Cardiac fibroblast (primary cell): Measurements from ENCODE around the gene HGF.

ENCODE experiments used
- DNase-seq, 2 donors: peaks; one replicate each; pipeline versions ENCODE4 v3.0.0 to v3.0.0-alpha.2; 2010; ENCODE audit warnings: low read depth in 2 of 2
- H3K4me3 ChIP-seq, 2 donors: replicated peaks in 1 of 2; 1 replicate in 1 of 2; 2 replicates in 1 of 2; pipeline ENCODE4 v1.5.1; 2011; ENCODE audit warnings: low read depth in 2 of 2, low read length in 2 of 2, mild to moderate bottlenecking in 2 of 2, moderate library complexity in 1 of 2
- TF ChIP-seq, protein P1 (sequence below): IDR thresholded peaks from one replicate; pipeline ENCODE4 v1.5.1; 2011; ENCODE audit warnings: low read depth, mild to moderate bottlenecking, low read length, inconsistent platforms

The HGF gene

DNA sequence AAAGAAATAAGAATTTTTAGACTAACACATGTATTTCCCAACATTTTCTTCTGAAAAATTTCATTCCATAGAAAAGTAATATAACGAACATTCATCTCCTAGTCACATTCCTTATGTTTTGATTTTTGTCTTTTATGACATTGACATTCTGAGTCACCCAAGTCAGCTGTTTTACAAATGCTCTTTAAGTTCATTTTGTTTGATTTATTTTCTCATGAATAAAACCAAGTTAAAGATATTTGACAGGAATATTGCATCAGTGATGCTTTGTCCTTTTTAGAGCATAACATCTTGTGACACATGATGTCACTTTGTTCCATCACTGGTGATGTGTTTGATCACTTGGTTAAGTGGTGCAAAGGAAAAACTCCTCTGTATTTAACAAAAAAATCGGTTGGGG lies 48.4 kb downstream of the HGF start:
- DNase-seq = peak in 1 of 2 donors; percentile 35
- H3K4me3 ChIP-seq = no peak overlapping the region
- TF ChIP-seq, protein P1, sequence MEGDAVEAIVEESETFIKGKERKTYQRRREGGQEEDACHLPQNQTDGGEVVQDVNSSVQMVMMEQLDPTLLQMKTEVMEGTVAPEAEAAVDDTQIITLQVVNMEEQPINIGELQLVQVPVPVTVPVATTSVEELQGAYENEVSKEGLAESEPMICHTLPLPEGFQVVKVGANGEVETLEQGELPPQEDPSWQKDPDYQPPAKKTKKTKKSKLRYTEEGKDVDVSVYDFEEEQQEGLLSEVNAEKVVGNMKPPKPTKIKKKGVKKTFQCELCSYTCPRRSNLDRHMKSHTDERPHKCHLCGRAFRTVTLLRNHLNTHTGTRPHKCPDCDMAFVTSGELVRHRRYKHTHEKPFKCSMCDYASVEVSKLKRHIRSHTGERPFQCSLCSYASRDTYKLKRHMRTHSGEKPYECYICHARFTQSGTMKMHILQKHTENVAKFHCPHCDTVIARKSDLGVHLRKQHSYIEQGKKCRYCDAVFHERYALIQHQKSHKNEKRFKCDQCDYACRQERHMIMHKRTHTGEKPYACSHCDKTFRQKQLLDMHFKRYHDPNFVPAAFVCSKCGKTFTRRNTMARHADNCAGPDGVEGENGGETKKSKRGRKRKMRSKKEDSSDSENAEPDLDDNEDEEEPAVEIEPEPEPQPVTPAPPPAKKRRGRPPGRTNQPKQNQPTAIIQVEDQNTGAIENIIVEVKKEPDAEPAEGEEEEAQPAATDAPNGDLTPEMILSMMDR = no peak

DNA sequence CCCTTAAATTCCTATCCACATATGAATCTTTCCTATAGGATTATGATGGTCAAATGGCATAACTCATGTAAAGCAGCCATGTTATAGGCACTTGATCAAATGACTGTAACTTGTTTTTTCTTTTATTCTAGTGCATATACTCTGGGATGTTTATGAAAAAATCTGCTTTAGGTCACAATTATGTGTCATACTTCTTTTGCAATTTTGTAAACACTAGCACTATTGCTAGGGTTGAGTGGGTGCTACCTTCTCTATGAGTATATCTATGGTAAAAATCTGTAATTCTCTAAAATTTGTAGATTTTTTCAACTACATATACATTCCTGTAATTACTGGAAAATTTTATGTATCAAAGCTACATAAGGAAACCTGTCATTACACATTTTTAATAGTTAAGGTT lies 50.0 kb downstream of the HGF start:
- peak in 1 of 2 donors; percentile 42 for DNase-seq
- TF ChIP-seq, protein P1 = no peak
- H3K4me3 ChIP-seq = no peak overlapping the region

DNA sequence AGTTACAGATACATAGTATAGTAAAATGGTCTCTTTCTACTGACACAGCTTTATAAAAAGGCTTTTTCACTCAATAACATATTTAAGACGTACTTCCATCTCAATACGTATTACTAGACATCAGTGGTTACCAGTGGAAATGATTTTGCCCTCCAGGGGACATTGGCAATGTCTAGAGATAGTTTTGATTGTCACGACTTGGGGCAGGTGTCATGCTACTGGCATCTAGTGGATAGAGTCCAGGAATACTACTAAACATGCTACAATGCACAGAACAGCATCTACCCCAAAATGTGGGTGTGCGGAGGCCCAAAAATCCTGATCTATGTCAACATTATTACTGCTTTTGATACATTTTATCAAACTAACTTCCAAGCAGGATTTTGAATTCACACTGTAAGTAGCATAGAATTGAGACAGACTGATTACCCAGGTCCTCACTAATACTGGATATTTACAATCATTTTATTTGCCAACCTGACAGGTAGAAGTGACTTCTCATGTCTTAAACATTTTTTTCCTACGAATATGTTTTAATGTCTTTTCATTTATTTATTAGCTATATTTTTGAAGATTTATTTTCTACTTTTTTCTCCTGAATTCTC lies 53.8 kb downstream of the HGF start:
- peak; percentile 58 to 80 for DNase-seq
- no peak overlapping the region for H3K4me3 ChIP-seq
- TF ChIP-seq, protein P1 = peak; percentile 55

DNA sequence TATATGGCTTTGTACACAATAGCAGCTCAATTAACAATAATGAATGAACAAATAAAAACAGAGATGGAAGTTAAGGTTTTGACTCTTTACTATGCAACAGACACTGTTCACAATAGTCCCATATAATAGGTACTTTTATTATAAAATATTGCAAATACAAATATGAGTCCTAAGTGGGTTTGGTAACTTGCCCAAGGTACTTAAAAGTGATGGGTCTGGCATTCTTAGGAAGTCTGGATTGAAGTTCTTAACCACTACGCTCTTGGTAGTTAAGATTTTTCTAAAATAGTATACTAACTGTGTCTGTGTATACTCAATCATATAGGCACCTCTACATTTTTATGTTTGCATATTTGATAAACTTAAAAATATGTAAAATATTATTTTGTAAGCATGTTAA lies 55.5 kb downstream of the HGF start:
- DNase-seq = peak in 1 of 2 donors; percentile 47
- TF ChIP-seq, protein P1 = no peak
- H3K4me3 ChIP-seq = no peak overlapping the region

DNA sequence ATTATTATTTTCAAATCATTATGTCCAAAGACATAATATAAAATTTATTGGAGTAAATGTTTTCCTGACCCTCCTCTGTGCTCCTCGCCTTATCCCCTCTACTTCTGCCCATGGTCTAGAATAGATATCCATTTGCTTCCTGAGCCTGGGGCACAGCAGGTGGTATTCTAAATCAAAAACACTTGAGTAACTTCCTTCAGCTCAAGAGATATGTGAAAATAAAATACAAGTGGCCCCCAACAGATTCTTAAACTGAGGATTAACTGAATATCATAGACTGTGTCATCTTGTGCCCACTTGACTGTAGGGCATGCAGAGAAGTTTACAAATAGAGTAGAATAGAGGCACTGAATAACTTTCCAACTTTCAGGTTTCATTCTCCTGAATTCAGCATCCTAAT lies 59.1 kb downstream of the HGF start:
- TF ChIP-seq, protein P1 = no peak
- H3K4me3 ChIP-seq = no peak overlapping the region
- no peak for DNase-seq

DNA sequence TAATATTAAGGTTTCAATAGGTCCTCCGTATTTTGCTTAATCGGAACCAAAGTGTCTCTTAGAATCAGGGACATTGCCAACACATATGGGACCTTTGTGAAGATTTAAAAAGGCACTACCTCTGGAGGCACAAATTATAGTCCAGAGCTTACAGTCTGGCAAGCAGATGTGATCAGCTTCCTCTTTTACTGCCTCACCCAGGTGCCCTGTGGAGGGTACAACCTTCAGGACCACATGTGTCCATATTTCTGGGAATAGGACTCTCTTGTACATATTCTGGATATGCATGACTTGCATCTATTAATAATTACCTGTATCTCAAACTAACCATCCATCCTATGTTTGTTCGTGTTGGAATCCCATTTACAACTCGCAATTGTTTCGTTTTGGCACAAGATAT lies 60.0 kb downstream of the HGF start:
- H3K4me3 ChIP-seq = no peak overlapping the region
- TF ChIP-seq, protein P1 = no peak
- DNase-seq = no peak

DNA sequence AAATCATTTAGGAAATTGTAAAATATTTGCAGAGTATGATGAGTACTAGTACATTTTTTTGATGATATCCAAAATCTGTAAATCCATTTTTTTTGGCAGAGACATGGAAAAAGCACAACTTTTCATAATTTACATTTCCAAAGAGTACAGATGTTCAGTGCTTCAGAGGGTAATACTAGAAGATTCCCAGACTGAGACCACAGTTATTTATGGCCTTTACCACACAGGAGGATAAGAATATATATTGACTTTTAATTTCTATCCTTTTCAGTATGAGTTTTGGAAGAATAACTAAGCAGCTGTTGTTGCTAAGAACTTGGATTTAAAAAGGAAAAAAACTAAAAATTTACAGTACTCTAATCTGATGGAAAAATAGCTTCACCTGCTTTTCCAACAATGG lies 61.9 kb downstream of the HGF start:
- no peak for DNase-seq
- H3K4me3 ChIP-seq = no peak overlapping the region
- TF ChIP-seq, protein P1 = no peak
